ENCODE measurements around the gene SMYD2.

Gene SMYD2

DNA sequence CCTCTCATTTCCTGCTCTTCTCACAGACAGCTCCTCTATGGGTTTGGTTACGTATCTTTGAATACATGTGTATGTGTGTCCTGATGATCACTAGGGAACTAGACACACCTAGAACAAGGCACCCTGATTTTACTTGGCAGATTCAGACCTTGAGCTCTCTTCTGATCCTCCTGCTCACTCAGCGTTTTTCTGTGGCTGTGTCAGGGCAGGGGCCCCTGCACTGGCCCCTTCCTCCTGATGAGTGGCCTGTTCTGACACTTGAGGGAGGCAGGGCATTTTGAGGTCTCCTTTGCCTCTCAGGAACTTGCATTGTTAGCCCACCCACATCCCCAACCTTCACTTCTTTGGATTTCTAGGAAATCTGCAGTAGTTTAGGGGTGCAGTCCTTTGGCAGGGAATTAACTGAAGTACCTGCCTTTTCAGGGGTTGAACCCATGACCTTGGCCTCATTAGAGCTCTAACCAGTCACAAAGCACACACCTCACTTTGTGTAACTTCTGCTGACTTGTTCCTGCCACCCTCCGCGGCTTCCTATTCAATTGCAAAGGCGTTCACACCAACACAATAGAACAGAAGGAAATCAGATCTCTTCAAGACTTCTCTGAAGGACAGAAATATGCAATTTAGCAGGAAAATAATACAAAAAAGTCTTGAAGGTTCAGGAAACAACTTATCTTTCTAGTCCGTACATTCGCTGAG lies 8.8 kb downstream of the SMYD2 start:
- TF ChIP-seq, protein P1, sequence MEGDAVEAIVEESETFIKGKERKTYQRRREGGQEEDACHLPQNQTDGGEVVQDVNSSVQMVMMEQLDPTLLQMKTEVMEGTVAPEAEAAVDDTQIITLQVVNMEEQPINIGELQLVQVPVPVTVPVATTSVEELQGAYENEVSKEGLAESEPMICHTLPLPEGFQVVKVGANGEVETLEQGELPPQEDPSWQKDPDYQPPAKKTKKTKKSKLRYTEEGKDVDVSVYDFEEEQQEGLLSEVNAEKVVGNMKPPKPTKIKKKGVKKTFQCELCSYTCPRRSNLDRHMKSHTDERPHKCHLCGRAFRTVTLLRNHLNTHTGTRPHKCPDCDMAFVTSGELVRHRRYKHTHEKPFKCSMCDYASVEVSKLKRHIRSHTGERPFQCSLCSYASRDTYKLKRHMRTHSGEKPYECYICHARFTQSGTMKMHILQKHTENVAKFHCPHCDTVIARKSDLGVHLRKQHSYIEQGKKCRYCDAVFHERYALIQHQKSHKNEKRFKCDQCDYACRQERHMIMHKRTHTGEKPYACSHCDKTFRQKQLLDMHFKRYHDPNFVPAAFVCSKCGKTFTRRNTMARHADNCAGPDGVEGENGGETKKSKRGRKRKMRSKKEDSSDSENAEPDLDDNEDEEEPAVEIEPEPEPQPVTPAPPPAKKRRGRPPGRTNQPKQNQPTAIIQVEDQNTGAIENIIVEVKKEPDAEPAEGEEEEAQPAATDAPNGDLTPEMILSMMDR (IDR thresholded peaks at IDR 0.05), result no peak
- H3K36me3 ChIP-seq, result no peaks in the 10 kb centered on the region
- no peaks in the 10 kb centered on the region for H3K27me3 ChIP-seq
- intact Hi-C loops (cut with DNase I; ENCODE audit: low total_unique reads), result no loop called here
- no peaks in the 10 kb centered on the region for H3K9me3 ChIP-seq
- DNase-seq, result no peak
- no peak overlapping the region for H3K27ac ChIP-seq
- no peaks in the 10 kb centered on the region for H3K4me1 ChIP-seq
- no peak overlapping the region for H3K4me3 ChIP-seq

GRCh38 chr1:214290424-214291037 lies 9.6 kb downstream of the SMYD2 start:
- intact Hi-C loops (cut with DNase I; ENCODE audit: low total_unique reads), result no loop called here
- TF ChIP-seq, protein P1 (IDR thresholded peaks at IDR 0.05), result no peak
- DNase-seq, result no peak
- H3K36me3 ChIP-seq, result no peaks in the 10 kb centered on the region
- H3K4me1 ChIP-seq, result no peaks in the 10 kb centered on the region
- no peaks in the 10 kb centered on the region for H3K27me3 ChIP-seq
- H3K4me3 ChIP-seq, result no peak overlapping the region
- H3K27ac ChIP-seq, result no peak overlapping the region
- no peaks in the 10 kb centered on the region for H3K9me3 ChIP-seq

DNA sequence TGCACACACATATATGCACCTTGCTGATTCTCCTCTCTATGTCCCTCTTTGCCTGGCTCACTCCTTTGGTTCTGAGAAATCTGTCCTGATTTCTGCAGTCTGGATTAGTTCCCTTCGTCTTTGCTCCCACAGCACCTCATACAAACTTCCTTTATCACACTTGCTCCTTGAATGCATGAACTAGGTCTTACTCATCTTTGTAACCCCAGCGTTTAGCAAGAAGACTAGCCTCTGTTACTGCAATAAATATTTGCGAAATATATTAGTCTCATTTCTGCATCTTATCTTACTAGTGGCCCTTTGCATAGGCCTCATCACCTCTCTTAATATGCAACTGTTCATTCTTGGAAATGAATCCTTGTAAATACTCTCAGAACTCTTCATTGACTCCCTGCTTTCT lies 11.4 kb downstream of the SMYD2 start:
- TF ChIP-seq, protein P1 (IDR thresholded peaks at IDR 0.05), result no peak
- intact Hi-C loops (cut with DNase I; ENCODE audit: low total_unique reads), result no loop called here
- H3K27me3 ChIP-seq, result no peaks in the 10 kb centered on the region
- H3K9me3 ChIP-seq, result no peaks in the 10 kb centered on the region
- H3K4me3 ChIP-seq, result no peak overlapping the region
- H3K4me1 ChIP-seq, result peaks cover 0 to 9% (median 0%) of the 10 kb centered on the region in 4 donors
- DNase-seq, result no peak
- H3K36me3 ChIP-seq, result no peaks in the 10 kb centered on the region
- no peak overlapping the region for H3K27ac ChIP-seq

DNA sequence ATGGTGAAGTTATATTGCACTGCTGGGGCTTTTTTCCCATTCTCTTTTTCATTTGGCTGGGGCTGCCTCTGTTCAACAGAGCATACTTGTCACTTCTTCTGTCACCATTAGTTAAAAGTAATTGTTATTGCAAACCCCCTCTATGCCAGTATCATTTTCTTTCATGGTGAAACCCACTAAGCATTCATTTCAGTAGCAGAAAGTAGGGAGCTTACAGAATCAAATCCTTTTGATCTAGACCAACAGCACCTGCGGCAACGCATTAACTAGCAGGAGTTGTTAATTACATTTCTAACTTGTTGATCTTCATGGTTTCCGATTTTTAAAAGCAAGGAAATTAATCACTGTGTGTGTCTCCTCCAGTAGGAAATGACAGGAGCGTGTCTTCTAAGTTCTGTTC lies 15.0 kb downstream of the SMYD2 start:
- no peak overlapping the region for H3K4me3 ChIP-seq
- H3K27me3 ChIP-seq, result no peaks in the 10 kb centered on the region
- no peaks in the 10 kb centered on the region for H3K9me3 ChIP-seq
- no peak for DNase-seq
- TF ChIP-seq, protein P1 (IDR thresholded peaks at IDR 0.05), result no peak
- peaks cover 0 to 12% (median 0%) of the 10 kb centered on the region in 4 donors for H3K4me1 ChIP-seq
- no peak overlapping the region for H3K27ac ChIP-seq
- no peaks in the 10 kb centered on the region for H3K36me3 ChIP-seq
- intact Hi-C loops (cut with DNase I; ENCODE audit: low total_unique reads), result no loop called here

GRCh38 chr1:214296860-214297745 lies 16.1 kb downstream of the SMYD2 start:
- TF ChIP-seq, protein P1 (IDR thresholded peaks at IDR 0.05), result no peak
- H3K9me3 ChIP-seq, result no peaks in the 10 kb centered on the region
- H3K27me3 ChIP-seq, result no peaks in the 10 kb centered on the region
- H3K4me3 ChIP-seq, result no peak overlapping the region
- DNase-seq, result no peak
- H3K27ac ChIP-seq, result no peak overlapping the region
- H3K4me1 ChIP-seq, result peaks cover 0 to 12% (median 0%) of the 10 kb centered on the region in 4 donors
- intact Hi-C loops (cut with DNase I; ENCODE audit: low total_unique reads), result no loop called here
- H3K36me3 ChIP-seq, result no peaks in the 10 kb centered on the region
